Measurements from ENCODE around the gene CFAP100. TPM values are rescaled to one million over a fixed set of nuclear protein-coding genes. Genes with fewer than 3 reads are reported as not detected.

Gene CFAP100
- total RNA-seq, 1 donor, result not detected

DNA sequence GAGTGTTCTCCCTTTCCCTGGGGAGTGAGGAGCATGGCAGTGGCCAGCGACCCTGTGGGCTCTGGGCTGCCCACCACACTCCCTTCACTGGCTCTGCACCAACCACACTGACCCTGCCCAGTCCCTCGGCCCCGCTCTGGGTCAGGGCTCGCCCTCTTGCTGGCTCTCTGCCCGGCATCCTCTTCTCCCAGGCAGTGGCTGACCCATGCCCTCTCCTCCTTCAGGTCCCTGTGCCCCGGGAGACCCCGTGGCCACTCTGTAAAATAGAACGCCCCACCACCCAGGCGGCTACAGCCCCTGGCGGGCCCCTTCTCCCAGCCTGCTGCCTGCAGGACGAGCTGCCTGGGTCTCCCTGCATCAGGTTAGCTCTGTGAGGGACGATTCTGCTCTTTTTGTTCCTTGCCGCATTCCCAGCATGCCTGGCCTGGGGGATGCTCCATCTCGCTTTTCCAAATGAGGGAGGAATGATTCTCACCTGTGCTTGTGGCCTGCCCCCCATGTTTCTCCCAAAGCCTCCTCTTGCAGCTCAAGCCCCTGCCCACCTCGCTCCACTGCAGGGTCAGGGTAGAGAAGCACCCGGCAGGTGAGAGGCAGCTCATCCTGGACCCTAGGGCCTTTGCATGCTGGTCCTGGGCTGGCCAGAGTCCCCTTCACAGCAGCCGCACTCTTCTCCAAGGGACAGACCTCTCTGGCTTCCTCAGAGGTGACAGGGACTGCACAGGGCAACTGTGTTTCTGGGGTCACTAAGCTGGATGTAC is 14.5 kb upstream of the CFAP100 start:
- H3K4me1 ChIP-seq (ENCODE audit: insufficient read depth, low read length), result no peaks in the 10 kb centered on the region
- no peak overlapping the region for H3K4me3 ChIP-seq (ENCODE audit: low read length)
- no peaks in the 10 kb centered on the region for H3K9me3 ChIP-seq (ENCODE audit: low read depth, low read length)
- no peaks in the 10 kb centered on the region for H3K27me3 ChIP-seq (ENCODE audit: insufficient read depth, low read length)

- Histone ChIP-seq H3K27me3 (ENCODE audit: insufficient read depth, low read length) (no peaks in the 10 kb centered on the region), H3K9me3 (ENCODE audit: low read depth, low read length) (no peaks in the 10 kb centered on the region), H3K4me3 (ENCODE audit: low read length) (no peak overlapping the region), H3K4me1 (ENCODE audit: insufficient read depth, low read length) (no peaks in the 10 kb centered on the region)
These were observed 12.7 kb upstream of the CFAP100 start for GRCh38 chr3:126381966-126382365.

DNA sequence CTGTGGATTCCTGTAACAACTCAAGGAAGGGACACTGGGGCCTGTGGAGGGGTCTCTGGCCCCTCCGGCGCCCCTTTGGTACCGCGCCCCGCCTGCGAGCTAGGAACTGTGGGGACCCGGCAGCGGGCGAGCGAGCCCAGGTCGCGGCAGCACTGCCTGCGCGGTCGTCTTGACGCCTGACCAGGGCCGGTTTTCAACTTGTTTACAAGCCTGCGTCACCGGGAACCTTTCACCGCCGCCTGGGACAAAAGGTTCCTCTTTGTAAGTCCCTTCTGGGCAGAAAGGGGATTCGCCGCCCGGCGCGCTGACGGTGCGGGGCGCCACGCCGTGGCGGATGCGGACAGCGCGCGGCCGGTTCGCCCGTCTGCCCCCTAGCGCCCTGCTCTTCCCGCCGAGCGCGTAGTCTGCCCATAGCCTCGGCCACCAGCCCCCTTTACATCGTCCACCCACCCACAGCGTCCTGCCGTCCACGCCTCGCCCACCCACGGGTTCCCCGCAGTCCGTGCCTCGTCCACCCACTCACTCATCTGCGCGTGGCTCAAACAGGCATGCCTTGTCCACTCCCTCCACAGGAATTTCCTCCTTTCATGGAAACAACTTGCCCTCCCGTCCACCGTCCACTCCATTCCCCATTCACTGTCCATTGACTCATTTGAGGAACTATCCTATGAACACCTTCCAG is 5.5 kb upstream of the CFAP100 start:
- Histone ChIP-seq H3K27me3 (ENCODE audit: insufficient read depth, low read length) (peaks cover 16% of the 10 kb centered on the region), H3K4me1 (ENCODE audit: insufficient read depth, low read length) (peaks cover 5% of the 10 kb centered on the region), H3K9me3 (ENCODE audit: low read depth, low read length) (no peaks in the 10 kb centered on the region), H3K4me3 (ENCODE audit: low read length) (no peak overlapping the region)

- H3K4me1 ChIP-seq (ENCODE audit: insufficient read depth, low read length), result peaks cover 5% of the 10 kb centered on the region
- peaks cover 20% of the 10 kb centered on the region for H3K27me3 ChIP-seq (ENCODE audit: insufficient read depth, low read length)
- no peak overlapping the region for H3K4me3 ChIP-seq (ENCODE audit: low read length)
- no peaks in the 10 kb centered on the region for H3K9me3 ChIP-seq (ENCODE audit: low read depth, low read length)
These were observed 4.9 kb upstream of the CFAP100 start for GRCh38 chr3:126389794-126390146.

DNA sequence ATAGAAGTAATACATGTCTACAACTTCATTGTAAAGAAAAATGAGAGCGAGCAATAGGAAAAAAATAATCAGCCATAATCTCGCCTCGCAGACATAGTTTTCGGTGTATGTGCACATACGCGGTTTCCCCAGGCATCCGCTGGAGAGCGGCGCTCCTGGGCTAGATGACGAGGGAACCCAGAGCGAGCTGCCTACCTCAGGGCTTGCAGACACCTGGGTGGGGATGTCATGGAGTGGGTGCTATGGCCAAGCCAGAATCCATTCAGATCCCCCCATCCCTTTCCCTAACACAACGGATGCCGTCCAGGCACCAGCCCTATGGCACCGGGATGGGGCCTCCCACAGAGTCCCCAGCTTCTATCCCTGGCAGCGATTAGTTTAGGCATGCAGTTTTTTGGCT is 4.5 kb upstream of the CFAP100 start:
- Histone ChIP-seq H3K27me3 (ENCODE audit: insufficient read depth, low read length) (peaks cover 22% of the 10 kb centered on the region), H3K4me1 (ENCODE audit: insufficient read depth, low read length) (peaks cover 5% of the 10 kb centered on the region), H3K9me3 (ENCODE audit: low read depth, low read length) (no peaks in the 10 kb centered on the region), H3K4me3 (ENCODE audit: low read length) (no peak overlapping the region)

- Histone ChIP-seq H3K9me3 (ENCODE audit: low read depth, low read length) (no peaks in the 10 kb centered on the region), H3K4me3 (ENCODE audit: low read length) (no peak overlapping the region), H3K4me1 (ENCODE audit: insufficient read depth, low read length) (peaks cover 5% of the 10 kb centered on the region), H3K27me3 (ENCODE audit: insufficient read depth, low read length) (peaks cover 25% of the 10 kb centered on the region)
These were observed 4.0 kb upstream of the CFAP100 start for GRCh38 chr3:126390751-126391150.

GRCh38 chr3:126391631-126392030 is 3.1 kb upstream of the CFAP100 start:
- peaks cover 5% of the 10 kb centered on the region for H3K4me1 ChIP-seq (ENCODE audit: insufficient read depth, low read length)
- H3K9me3 ChIP-seq (ENCODE audit: low read depth, low read length), result no peaks in the 10 kb centered on the region

GRCh38 chr3:126392246-126392645 is 2.5 kb upstream of the CFAP100 start:
- Histone ChIP-seq H3K4me1 (ENCODE audit: insufficient read depth, low read length) (peaks cover 5% of the 10 kb centered on the region), H3K4me3 (ENCODE audit: low read length) (no peak overlapping the region), H3K9me3 (ENCODE audit: low read depth, low read length) (no peaks in the 10 kb centered on the region), H3K27me3 (ENCODE audit: insufficient read depth, low read length) (peaks cover 25% of the 10 kb centered on the region)

More at GRCh38 chr3:126391631-126392030, 3.1 kb upstream of the CFAP100 start:
- Histone ChIP-seq H3K27me3 (ENCODE audit: insufficient read depth, low read length) (peaks cover 25% of the 10 kb centered on the region), H3K4me3 (ENCODE audit: low read length) (no peak overlapping the region)

GRCh38 chr3:126393563-126393962 is 1.1 kb upstream of the CFAP100 start:
- Histone ChIP-seq H3K4me1 (ENCODE audit: insufficient read depth, low read length) (peaks cover 5% of the 10 kb centered on the region), H3K4me3 (ENCODE audit: low read length) (no peak overlapping the region), H3K9me3 (ENCODE audit: low read depth, low read length) (no peaks in the 10 kb centered on the region), H3K27me3 (ENCODE audit: insufficient read depth, low read length) (peaks cover 25% of the 10 kb centered on the region)

GRCh38 chr3:126394977-126395321 is 240 bp downstream of the CFAP100 start:
- H3K27me3 ChIP-seq (ENCODE audit: insufficient read depth, low read length), result peaks cover 25% of the 10 kb centered on the region
- peaks cover 5% of the 10 kb centered on the region for H3K4me1 ChIP-seq (ENCODE audit: insufficient read depth, low read length)
- no peaks in the 10 kb centered on the region for H3K9me3 ChIP-seq (ENCODE audit: low read depth, low read length)
- no peak overlapping the region for H3K4me3 ChIP-seq (ENCODE audit: low read length)

DNA sequence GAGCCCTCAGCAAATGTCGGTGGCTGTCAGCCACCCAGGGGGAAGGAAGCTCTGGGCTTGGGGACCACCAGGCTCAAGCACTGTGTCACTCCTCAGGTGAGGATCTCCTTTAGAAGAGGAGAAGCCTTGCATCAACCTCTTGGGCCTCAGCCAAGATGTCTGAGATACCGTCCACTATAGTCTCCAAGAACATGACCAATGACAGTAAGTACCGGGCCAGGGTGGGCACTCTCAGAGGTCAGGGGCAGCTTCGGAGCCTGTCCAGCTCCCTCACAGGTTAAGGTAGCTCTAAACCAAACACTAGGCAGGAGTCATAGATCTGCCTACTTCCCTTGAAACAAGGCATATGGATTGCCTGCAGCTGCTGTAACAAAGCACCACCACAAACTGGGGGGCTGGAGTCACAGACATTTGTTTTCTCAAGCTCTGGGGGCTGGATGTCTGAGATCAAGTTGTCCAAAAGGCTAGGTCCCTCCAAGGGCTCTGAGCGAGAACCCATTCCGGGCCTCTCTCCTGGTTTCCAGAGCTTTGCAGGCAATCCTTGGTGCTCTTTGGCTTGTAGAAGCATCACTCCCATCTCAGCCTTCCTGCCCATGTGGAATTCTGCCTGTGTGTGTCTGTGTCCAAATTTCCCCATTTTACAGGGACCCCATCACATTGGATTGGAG is 1.3 kb downstream of the CFAP100 start:
- Histone ChIP-seq H3K4me1 (ENCODE audit: insufficient read depth, low read length) (peaks cover 5% of the 10 kb centered on the region), H3K27me3 (ENCODE audit: insufficient read depth, low read length) (peaks cover 25% of the 10 kb centered on the region), H3K4me3 (ENCODE audit: low read length) (no peak overlapping the region), H3K9me3 (ENCODE audit: low read depth, low read length) (no peaks in the 10 kb centered on the region)

DNA sequence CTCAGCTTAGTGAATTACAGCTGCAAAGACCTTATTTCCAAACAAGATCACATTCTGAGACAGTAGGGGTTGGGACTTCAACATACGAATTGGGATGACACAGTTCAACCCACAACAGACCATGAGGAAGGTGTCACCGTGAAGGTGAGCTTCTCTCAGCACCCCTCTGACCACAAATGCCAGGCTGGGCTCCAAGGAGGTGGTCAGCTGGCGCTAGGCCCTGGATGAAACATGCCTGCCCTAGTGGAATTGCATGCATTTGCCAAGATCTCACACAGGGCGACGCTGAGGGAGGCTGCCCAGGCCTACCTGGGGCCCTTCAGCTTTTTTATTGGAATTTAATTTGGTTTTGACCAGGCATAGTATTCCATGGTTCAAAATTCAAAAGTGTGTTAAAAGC is 1.8 kb downstream of the CFAP100 start:
- Histone ChIP-seq H3K9me3 (ENCODE audit: low read depth, low read length) (no peaks in the 10 kb centered on the region), H3K4me3 (ENCODE audit: low read length) (no peak overlapping the region)

DNA sequence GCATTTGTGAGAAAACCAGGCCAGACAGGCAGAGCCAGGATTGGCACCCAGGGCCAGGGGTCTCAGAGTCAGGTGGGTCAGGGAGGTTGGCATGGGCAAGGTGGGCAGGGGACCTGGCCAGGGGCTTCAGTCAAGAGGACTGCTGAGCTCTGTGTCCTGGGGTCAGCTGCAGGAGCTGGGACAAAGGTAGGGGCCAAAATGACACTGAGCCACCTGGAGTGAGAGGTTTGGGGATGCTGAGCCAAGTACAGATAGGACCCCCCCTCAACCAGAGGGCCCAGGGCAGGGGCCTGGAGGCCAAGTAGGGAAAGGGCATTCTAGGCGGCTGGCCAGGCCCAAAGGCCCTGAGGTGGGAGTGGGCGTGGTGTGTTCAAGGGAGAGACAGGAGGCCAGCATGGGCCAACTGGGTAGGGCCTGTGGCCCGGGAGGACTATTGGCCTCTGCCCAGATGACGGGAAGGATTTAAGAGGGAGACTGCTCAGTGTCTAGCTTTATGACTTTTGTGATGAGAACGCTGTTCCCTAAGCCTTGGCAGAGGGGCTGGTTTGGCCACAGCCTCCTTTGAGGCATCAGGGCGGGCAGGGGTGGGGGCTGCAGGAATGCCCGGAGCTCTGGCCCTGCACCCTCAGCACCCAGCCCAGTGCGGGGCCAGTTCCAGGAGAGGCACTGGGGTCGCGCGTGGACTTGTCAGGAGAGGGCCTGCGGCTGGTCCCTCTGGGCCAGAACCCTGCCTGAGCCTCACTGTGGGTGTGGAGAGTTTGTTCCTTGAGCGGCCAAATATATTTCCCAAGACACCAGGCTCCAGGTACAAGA is 3.1 kb downstream of the CFAP100 start:
- Histone ChIP-seq H3K4me3 (ENCODE audit: low read length) (no peak overlapping the region), H3K4me1 (ENCODE audit: insufficient read depth, low read length) (peaks cover 5% of the 10 kb centered on the region), H3K27me3 (ENCODE audit: insufficient read depth, low read length) (peaks cover 22% of the 10 kb centered on the region), H3K9me3 (ENCODE audit: low read depth, low read length) (no peaks in the 10 kb centered on the region)

More for the DNA sequence above, 1.8 kb downstream of the CFAP100 start:
- H3K4me1 ChIP-seq (ENCODE audit: insufficient read depth, low read length), result peaks cover 5% of the 10 kb centered on the region
- H3K27me3 ChIP-seq (ENCODE audit: insufficient read depth, low read length), result peaks cover 25% of the 10 kb centered on the region

GRCh38 chr3:126398423-126399350 is 4.0 kb downstream of the CFAP100 start:
- H3K4me3 ChIP-seq (ENCODE audit: low read length), result no peak overlapping the region
- no peaks in the 10 kb centered on the region for H3K9me3 ChIP-seq (ENCODE audit: low read depth, low read length)
- peaks cover 5% of the 10 kb centered on the region for H3K4me1 ChIP-seq (ENCODE audit: insufficient read depth, low read length)

More at GRCh38 chr3:126398423-126399350, 4.0 kb downstream of the CFAP100 start:
- peaks cover 14% of the 10 kb centered on the region for H3K27me3 ChIP-seq (ENCODE audit: insufficient read depth, low read length)
